NCI-H345 treated with DMSO at 0.1 percent for 48 hours (cell line): Measurements from ENCODE around the gene USP17L20.
"Not testable (repeated sequence)": the region's sequence is repeated elsewhere in the genome, so short reads cannot be mapped to it uniquely, and the experiment has no call there.

Experiments
- DNase-seq: peaks from one replicate; lab custom pipeline; 2025; ENCODE audit not compliant: unreplicated experiment; lab: John Stamatoyannopoulos, UW

The USP17L20 gene, protein sequence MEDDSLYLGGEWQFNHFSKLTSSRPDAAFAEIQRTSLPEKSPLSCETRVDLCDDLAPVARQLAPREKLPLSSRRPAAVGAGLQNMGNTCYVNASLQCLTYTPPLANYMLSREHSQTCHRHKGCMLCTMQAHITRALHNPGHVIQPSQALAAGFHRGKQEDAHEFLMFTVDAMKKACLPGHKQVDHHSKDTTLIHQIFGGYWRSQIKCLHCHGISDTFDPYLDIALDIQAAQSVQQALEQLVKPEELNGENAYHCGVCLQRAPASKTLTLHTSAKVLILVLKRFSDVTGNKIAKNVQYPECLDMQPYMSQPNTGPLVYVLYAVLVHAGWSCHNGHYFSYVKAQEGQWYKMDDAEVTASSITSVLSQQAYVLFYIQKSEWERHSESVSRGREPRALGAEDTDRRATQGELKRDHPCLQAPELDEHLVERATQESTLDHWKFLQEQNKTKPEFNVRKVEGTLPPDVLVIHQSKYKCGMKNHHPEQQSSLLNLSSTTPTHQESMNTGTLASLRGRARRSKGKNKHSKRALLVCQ

DNA sequence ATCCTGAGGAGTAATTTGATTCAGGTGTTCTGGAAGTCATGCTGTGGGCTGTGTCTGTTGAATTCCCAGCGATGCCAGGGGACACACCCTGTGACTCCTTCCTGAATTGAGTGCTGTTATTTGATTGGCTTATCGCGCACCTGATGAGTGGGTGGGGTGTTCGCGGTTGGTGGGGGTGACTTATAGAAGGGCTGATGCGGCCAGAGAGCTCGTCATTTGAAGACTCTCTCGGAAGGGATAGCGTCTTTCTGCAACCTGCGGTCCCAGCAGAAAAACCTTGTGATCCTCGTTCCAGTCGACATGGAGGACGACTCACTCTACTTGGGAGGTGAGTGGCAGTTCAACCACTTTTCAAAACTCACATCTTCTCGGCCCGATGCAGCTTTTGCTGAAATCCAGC, at the start of gene USP17L20:
TSS of gene USP17L20 (plus strand) at position 301 of the 400 bp plus-strand sequence. CDS start at position 301, 0 bp downstream.
- DNase-seq = not testable (repeated sequence)

DNA sequence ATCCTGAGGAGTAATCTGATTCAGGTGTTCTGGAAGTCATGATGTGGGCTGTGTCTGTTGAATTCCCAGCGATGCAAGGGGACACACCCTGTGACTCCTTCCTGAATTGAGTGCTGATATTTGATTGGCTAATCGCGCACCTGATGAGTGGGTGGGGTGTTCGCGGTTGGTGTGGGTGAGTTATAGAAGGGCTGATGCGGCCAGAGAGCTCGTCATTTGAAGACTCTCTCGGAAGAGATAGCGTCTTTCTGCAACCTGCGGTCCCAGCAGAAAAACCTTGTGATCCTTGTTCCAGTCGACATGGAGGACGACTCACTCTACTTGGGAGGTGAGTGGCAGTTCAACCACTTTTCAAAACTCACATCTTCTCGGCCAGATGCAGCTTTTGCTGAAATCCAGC, 47.6 kb upstream of the USP17L20 start, which contains the start of gene USP17L10:
TSS of gene USP17L10 (plus strand) at position 301 of the 400 bp plus-strand sequence. CDS start at position 301, 0 bp downstream.
- not testable (repeated sequence) for DNase-seq

DNA sequence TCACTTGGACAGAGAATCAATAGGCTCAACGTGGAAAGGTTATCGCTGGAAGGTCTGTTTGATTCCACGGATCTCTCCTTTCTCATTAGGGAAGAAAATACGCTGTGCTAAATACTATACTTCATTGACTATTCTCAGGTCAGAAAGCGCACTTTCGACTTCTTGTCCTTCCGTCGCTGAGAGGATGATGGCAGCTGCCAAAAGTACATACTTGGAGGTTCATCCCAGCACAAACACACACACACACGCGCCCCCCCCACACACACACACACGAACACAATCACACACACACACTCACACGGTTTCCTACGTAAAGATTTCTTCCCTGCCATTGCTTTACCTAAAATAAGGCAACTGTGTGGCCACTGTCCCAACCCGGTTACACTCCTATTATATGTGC, 43.2 kb upstream of the USP17L20 start:
- not testable (repeated sequence) for DNase-seq

DNA sequence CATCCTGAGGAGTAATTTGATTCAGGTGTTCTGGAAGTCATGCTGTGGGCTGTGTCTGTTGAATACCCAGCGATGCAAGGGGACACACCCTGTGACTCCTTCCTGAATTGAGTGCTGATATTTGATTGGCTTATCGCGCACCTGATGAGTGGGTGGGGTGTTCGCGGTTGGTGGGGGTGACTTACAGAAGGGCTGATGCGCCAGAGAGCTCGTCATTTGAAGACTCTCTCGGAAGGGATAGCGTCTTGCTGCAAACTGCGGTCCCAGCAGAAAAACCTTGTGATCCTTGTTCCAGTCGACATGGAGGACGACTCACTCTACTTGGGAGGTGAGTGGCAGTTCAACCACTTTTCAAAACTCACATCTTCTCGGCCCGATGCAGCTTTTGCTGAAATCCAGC, 42.8 kb upstream of the USP17L20 start, which contains the start of gene USP17L11:
TSS of gene USP17L11 (plus strand) at position 301 of the 400 bp plus-strand sequence. CDS start at position 301, 0 bp downstream.
- DNase-seq = not testable (repeated sequence)

DNA sequence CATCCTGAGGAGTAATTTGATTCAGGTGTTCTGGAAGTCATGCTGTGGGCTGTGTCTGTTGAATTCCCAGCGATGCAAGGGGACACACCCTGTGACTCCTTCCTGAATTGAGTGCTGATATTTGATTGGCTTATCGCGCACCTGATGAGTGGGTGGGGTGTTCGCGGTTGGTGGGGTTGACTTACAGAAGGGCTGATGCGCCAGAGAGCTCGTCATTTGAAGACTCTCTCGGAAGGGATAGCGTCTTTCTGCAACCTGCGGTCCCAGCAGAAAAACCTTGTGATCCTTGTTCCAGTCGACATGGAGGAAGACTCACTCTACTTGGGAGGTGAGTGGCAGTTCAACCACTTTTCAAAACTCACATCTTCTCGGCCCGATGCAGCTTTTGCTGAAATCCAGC, 38.1 kb upstream of the USP17L20 start, which contains the start of gene USP17L12:
TSS of gene USP17L12 (plus strand) at position 301 of the 400 bp plus-strand sequence. CDS start at position 301, 0 bp downstream.
- not testable (repeated sequence) for DNase-seq

DNA sequence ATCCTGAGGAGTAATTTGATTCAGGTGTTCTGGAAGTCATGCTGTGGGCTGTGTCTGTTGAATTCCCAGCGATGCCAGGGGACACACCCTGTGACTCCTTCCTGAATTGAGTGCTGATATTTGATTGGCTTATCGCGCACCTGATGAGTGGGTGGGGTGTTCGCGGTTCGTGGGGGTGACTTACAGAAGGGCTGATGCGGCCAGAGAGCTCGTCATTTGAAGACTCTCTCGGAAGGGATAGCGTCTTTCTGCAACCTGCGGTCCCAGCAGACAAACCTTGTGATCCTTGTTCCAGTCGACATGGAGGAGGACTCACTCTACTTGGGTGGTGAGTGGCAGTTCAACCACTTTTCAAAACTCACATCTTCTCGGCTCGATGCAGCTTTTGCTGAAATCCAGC, 33.3 kb upstream of the USP17L20 start, which contains the start of gene USP17L13:
TSS of gene USP17L13 (plus strand) at position 301 of the 400 bp plus-strand sequence. CDS start at position 301, 0 bp downstream.
- DNase-seq = not testable (repeated sequence)

DNA sequence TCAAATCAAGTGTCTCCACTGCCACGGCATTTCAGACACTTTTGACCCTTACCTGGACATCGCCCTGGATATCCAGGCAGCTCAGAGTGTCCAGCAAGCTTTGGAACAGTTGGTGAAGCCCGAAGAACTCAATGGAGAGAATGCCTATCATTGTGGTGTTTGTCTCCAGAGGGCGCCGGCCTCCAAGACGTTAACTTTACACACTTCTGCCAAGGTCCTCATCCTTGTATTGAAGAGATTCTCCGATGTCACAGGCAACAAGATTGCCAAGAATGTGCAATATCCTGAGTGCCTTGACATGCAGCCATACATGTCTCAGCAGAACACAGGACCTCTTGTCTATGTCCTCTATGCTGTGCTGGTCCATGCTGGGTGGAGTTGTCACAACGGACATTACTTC, 27.7 kb upstream of the USP17L20 start:
- not testable (repeated sequence) for DNase-seq

DNA sequence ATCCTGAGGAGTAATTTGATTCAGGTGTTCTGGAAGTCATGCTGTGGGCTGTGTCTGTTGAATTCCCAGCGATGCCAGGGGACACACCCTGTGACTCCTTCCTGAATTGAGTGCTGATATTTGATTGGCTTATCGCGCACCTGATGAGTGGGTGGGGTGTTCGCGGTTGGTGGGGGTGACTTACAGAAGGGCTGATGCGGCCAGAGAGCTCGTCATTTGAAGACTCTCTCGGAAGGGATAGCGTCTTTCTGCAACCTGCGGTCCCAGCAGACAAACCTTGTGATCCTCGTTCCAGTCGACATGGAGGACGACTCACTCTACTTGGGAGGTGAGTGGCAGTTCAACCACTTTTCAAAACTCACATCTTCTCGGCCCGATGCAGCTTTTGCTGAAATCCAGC, 23.8 kb upstream of the USP17L20 start, which contains the start of gene USP17L15:
TSS of gene USP17L15 (plus strand) at position 301 of the 400 bp plus-strand sequence. CDS start at position 301, 0 bp downstream.
- DNase-seq = not testable (repeated sequence)

DNA sequence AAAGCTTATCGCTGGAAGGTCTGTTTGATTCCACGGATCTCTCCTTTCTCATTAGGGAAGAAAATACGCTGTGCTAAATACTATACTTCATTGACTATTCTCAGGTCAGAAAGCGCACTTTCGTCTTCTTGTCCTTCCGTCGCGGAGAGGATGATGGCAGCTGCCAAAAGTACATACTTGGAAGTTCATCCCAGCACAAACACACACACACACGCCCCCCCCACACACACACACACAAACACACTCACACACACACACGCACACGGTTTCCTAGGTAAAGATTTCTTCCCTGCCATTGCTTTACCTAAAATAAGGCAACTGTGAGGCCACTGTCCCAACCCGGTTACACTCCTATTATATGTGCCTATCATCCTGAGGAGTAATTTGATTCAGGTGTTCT, 19.5 kb upstream of the USP17L20 start:
- DNase-seq = not testable (repeated sequence)

DNA sequence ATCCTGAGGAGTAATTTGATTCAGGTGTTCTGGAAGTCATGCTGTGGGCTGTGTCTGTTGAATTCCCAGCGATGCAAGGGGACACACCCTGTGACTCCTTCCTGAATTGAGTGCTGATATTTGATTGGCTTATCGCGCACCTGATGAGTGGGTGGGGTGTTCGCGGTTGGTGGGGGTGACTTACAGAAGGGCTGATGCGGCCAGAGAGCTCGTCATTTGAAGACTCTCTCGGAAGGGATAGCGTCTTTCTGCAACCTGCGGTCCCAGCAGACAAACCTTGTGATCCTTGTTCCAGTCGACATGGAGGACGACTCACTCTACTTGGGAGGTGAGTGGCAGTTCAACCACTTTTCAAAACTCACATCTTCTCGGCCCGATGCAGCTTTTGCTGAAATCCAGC, 14.3 kb upstream of the USP17L20 start, which contains the start of gene USP17L17:
TSS of gene USP17L17 (plus strand) at position 301 of the 400 bp plus-strand sequence. CDS start at position 301, 0 bp downstream.
- not testable (repeated sequence) for DNase-seq

DNA sequence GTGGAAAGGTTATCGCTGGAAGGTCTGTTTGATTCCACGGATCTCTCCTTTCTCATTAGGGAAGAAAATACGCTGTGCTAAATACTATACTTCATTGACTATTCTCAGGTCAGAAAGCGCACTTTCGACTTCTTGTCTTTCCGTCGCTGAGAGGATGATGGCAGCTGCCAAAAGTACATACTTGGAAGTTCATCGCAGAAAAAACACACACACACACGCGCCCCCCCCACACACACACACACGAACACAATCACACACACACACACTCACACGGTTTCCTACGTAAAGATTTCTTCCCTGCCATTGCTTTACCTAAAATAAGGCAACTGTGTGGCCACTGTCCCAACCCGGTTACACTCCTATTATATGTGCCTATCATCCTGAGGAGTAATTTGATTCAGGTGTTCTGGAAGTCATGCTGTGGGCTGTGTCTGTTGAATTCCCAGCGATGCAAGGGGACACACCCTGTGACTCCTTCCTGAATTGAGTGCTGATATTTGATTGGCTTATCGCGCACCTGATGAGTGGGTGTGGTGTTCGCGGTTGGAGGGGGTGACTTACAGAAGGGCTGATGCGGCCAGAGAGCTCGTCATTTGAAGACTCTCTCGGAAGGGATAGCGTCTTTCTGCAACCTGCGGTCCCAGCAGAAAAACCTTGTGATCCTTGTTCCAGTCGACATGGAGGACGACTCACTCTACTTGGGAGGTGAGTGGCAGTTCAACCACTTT, 9.8 kb upstream of the USP17L20 start, which contains the start of gene USP17L18:
TSS of gene USP17L18 (plus strand) at position 678 of the 728 bp plus-strand sequence. CDS start at position 678, 0 bp downstream.
- DNase-seq = not testable (repeated sequence)

DNA sequence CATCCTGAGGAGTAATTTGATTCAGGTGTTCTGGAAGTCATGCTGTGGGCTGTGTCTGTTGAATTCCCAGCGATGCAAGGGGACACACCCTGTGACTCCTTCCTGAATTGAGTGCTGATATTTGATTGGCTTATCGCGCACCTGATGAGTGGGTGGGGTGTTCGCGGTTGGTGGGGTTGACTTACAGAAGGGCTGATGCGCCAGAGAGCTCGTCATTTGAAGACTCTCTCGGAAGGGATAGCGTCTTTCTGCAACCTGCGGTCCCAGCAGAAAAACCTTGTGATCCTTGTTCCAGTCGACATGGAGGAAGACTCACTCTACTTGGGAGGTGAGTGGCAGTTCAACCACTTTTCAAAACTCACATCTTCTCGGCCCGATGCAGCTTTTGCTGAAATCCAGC, 4.8 kb upstream of the USP17L20 start, which contains the start of gene USP17L19:
TSS of gene USP17L19 (plus strand) at position 301 of the 400 bp plus-strand sequence. CDS start at position 301, 0 bp downstream.
- not testable (repeated sequence) for DNase-seq

DNA sequence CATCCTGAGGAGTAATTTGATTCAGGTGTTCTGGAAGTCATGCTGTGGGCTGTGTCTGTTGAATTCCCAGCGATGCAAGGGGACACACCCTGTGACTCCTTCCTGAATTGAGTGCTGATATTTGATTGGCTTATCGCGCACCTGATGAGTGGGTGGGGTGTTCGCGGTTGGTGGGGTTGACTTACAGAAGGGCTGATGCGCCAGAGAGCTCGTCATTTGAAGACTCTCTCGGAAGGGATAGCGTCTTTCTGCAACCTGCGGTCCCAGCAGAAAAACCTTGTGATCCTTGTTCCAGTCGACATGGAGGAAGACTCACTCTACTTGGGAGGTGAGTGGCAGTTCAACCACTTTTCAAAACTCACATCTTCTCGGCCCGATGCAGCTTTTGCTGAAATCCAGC, 4.6 kb downstream of the USP17L20 start, which contains the start of gene USP17L21:
TSS of gene USP17L21 (plus strand) at position 301 of the 400 bp plus-strand sequence. CDS start at position 301, 0 bp downstream.
- DNase-seq = not testable (repeated sequence)

DNA sequence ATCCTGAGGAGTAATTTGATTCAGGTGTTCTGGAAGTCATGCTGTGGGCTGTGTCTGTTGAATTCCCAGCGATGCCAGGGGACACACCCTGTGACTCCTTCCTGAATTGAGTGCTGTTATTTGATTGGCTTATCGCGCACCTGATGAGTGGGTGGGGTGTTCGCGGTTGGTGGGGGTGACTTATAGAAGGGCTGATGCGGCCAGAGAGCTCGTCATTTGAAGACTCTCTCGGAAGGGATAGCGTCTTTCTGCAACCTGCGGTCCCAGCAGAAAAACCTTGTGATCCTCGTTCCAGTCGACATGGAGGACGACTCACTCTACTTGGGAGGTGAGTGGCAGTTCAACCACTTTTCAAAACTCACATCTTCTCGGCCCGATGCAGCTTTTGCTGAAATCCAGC, 9.4 kb downstream of the USP17L20 start, which contains the start of gene USP17L22:
TSS of gene USP17L22 (plus strand) at position 301 of the 400 bp plus-strand sequence. CDS start at position 301, 0 bp downstream.
- not testable (repeated sequence) for DNase-seq

DNA sequence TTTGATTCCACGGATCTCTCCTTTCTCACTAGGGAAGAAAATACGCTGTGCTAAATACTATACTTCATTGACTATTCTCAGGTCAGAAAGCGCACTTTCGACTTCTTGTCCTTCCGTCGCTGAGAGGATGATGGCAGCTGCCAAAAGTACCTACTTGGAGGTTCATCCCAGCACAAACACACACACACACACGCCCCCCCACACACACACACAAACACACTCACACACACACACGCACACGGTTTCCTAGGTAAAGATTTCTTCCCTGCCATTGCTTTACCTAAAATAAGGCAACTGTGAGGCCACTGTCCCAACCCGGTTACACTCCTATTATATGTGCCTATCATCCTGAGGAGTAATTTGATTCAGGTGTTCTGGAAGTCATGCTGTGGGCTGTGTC, 13.8 kb downstream of the USP17L20 start:
- DNase-seq = not testable (repeated sequence)
